Uterus (tissue), 4 donors: Measurements from ENCODE around the gene FAM171A2. TPM values are rescaled to one million over a fixed set of nuclear protein-coding genes. Genes with fewer than 3 reads are reported as not detected.

Experiments
- DNase-seq, 2 donors: peaks; one replicate each; pipeline ENCODE4 v3.0.0-alpha.2; 2019 to 2020
- H3K27ac ChIP-seq, 2 donors: fragments of 200-600 bp; sonication (generic); 1 replicate in 1 of 2; 2 replicates in 1 of 2; pipeline ENCODE4 v1.5.1; 2016 to 2018
- H3K27me3 ChIP-seq, 2 donors: fragments of 200-600 bp; sonication (generic); one replicate each; pipeline ENCODE4 v1.5.1; 2018 to 2019; ENCODE audit warnings: control low read depth in 1 of 2
- H3K36me3 ChIP-seq, 2 donors: fragments of 200-600 bp; sonication (generic); one replicate each; pipeline ENCODE4 v1.5.1; 2019; ENCODE audit warnings: control low read depth in 1 of 2
- H3K4me1 ChIP-seq, 2 donors: fragments of 200-600 bp; sonication (generic); one replicate each; pipeline ENCODE4 v1.5.1; 2018 to 2019; ENCODE audit warnings: control low read depth in 1 of 2
- H3K4me3 ChIP-seq, 2 donors: fragments of 200-600 bp; sonication (generic); 1 replicate in 1 of 2; 2 replicates in 1 of 2; pipeline ENCODE4 v1.5.1; 2018 to 2019; ENCODE audit warnings: mild to moderate bottlenecking in 1 of 2
- H3K9me3 ChIP-seq, 2 donors: fragments of 200-600 bp; sonication (generic); one replicate each; pipeline ENCODE4 v1.5.1; 2019; ENCODE audit warnings: control low read depth in 1 of 2
- POLR2A ChIP-seq, 2 donors: fragments of 450-650 bp; IDR thresholded peaks; one replicate each; pipeline ENCODE4 v1.6.1; 2016; ENCODE audit warnings: antibody characterized with exemption in 2 of 2, mild to moderate bottlenecking in 1 of 2, moderate library complexity in 1 of 2
- intact Hi-C: fragments of 100-400 bp; cut with DNase I; formaldehyde crosslinking; loops from one replicate; pipeline ENCODE4 v1.15.1; 2023; ENCODE audit warnings: low total_unique reads
- total RNA-seq, 4 donors: library from RNA; depleted of rRNA in 3 of 4; stranded (reverse); fragments of >200 nt in 3 of 4; gene quantifications; one replicate each; pipeline versions ENCODE4 v1.1.0 to v1.2.4, GENCODE V29; 2014 to 2023
- TF ChIP-seq, protein P1 (sequence below), 4 experiments: fragments of 200-600 bp in 2 of 4; fragments of 450-650 bp in 2 of 4; sonication (generic) in 2 of 4; IDR thresholded peaks; one replicate each; pipeline ENCODE4 v1.5.1; 2016 to 2019; ENCODE audit warnings: antibody characterized with exemption in 4 of 4, mild to moderate bottlenecking in 2 of 4, moderate library complexity in 1 of 4
- donor health status: DM: yes; HTN: yes; CAD: no.

FAM171A2 gene
- total RNA-seq, 4 donors from 2014 or later = 0.77 to 32.1 (median 14.2) TPM

DNA sequence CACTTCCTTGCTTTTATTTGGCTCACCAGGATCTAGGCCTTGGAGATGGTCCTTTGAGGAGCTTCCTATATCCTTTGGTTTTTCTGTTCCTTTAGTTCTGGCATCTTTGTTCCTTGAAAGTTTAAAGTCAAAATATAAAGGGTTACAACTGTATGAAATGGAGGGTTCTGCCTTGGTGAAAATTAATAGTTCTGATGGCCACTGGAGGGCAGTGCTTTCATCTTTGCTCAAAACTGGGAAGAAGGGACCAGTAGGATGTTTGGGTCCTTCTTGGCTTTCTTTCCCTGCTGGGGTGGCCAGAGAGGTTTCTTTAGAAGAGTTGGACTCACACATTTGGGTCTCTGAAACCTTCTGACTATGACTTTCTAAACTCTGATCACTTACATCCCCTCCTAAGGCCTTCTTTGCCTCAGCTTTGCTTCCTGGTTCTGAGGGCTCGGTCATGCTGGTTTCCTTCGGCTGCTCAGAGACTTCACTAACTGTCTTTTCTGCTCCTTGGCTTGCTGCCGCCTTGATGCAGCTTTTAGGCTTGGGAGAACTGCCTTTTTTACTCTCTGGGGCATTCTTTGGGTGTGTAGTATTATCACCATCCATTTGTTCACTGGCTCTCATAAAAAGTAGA lies 36.7 kb upstream of the FAM171A2 start:
- H3K4me1 ChIP-seq = no peaks in the 10 kb centered on the region
- H3K27ac ChIP-seq = no peak overlapping the region
- H3K4me3 ChIP-seq = no peak overlapping the region
- no peaks in the 10 kb centered on the region for H3K9me3 ChIP-seq
- no peaks in the 10 kb centered on the region for H3K27me3 ChIP-seq
- no peak for DNase-seq
- TF ChIP-seq, protein P1, sequence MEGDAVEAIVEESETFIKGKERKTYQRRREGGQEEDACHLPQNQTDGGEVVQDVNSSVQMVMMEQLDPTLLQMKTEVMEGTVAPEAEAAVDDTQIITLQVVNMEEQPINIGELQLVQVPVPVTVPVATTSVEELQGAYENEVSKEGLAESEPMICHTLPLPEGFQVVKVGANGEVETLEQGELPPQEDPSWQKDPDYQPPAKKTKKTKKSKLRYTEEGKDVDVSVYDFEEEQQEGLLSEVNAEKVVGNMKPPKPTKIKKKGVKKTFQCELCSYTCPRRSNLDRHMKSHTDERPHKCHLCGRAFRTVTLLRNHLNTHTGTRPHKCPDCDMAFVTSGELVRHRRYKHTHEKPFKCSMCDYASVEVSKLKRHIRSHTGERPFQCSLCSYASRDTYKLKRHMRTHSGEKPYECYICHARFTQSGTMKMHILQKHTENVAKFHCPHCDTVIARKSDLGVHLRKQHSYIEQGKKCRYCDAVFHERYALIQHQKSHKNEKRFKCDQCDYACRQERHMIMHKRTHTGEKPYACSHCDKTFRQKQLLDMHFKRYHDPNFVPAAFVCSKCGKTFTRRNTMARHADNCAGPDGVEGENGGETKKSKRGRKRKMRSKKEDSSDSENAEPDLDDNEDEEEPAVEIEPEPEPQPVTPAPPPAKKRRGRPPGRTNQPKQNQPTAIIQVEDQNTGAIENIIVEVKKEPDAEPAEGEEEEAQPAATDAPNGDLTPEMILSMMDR (IDR thresholded peaks at IDR 0.05) = peak in 3 of 4 experiments; percentile 12 to 23 (median 15)
- TF ChIP-seq POLR2A (IDR thresholded peaks at IDR 0.05) = no peak
- intact Hi-C loops = no loop called here
- H3K36me3 ChIP-seq = no peaks in the 10 kb centered on the region

DNA sequence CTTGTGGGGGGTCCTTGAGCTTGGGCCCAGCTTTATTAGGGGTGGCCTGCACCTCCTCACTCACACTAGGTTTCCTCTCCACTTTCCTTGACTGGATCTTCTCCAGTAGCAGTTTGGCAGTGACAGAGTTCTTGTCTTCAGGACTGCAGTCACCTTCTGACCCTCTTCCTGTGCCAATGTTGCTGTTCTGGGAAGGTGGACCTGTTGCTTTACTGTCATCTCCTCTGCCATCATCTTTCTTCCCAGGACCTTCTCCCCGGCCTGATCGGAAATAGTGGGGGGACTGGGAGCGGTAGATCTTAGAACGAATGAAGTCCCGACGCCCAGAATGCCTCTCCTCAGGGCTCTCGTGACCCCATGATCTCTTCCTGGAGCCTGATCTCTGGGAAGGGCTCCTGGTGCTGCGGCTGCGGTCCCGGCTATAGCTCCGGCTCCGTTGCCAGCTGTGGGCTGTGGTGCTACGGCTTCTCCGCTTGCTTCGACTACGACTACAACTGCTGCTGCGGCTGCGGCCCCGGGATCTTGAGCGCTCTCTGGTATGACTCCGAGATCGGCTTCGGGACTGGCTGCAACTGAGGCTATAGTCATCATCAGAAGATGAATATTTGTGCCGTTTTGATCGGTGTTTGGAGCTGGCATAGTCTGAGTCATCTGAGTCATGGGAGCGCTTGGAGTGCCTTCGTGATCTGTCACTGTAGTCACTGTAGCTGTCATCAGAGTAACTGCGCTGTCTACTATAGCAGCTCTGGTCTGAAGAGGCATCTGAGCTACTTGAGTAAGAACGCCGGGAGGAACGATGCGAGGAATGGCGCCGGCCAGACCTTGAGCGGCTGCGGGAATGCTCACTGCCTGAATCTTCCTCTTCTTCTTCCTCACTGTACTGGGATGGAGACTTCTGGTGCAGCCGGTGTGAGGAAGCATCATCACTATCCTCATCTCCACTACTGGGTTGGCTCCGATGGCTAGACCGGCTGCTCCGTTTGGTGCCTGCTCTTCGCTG lies 35.3 kb upstream of the FAM171A2 start:
- DNase-seq = no peak
- intact Hi-C loops = no loop called here

DNA sequence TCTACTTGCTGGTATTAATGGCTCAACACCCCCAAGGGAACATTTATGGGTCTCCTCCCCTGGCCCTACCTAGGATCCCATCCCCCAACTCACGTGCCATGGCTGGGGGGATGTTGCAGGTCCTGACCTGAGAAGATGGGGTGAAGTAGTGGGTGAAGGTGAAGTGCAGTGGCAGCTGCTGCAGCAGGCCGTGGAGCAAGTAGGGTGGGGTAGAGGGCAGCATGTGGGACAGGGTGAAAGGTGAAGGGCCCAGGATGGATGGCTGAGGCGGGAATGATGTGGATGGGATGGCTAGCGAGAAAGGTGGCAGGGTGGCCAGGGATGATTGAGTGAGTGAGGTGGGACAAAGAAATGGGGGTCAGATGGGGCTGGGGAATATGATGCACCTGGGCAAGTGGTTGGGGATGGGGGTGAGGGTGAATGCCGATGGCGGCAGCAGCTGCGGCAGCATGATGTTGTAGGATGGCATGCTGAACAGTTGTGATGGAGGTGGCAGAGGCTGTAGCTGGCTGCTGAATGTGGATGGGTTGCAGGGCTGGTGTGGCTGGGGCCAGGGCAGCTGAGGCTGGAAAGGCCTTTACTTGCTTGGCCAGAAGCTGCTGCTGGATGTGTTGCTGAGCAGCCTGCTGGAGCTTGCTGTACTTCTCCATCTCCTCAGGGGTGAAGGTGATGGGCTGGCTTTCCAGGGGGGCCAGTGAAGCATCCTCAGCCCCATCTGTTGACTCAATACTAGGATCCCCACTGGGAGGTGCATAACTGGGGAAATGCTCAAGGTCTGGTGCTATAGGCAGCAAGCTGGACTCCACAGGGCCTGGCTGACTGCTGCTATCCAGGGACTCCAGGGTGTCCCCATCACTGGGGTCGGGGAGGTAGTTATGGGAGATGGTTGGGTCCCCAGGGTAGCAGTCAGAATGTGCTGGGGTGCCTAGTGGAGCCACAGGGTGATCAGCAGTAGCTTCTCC lies 34.1 kb upstream of the FAM171A2 start:
- Histone ChIP-seq H3K27me3 (no peaks in the 10 kb centered on the region), H3K4me1 (no peaks in the 10 kb centered on the region), H3K4me3 (no peak overlapping the region), H3K27ac (no peak overlapping the region), H3K36me3 (no peaks in the 10 kb centered on the region), H3K9me3 (no peaks in the 10 kb centered on the region)
- intact Hi-C loops = no loop called here
- TF ChIP-seq POLR2A (IDR thresholded peaks at IDR 0.05) = no peak
- TF ChIP-seq, protein P1 (IDR thresholded peaks at IDR 0.05) = no peak
- DNase-seq = no peak

More for the DNA sequence above, 35.3 kb upstream of the FAM171A2 start:
- Histone ChIP-seq H3K36me3 (no peaks in the 10 kb centered on the region), H3K4me1 (no peaks in the 10 kb centered on the region), H3K9me3 (no peaks in the 10 kb centered on the region), H3K27ac (no peak overlapping the region), H3K27me3 (no peaks in the 10 kb centered on the region), H3K4me3 (no peak overlapping the region)
- TF ChIP-seq POLR2A (IDR thresholded peaks at IDR 0.05) = no peak
- TF ChIP-seq, protein P1 (IDR thresholded peaks at IDR 0.05) = no peak

DNA sequence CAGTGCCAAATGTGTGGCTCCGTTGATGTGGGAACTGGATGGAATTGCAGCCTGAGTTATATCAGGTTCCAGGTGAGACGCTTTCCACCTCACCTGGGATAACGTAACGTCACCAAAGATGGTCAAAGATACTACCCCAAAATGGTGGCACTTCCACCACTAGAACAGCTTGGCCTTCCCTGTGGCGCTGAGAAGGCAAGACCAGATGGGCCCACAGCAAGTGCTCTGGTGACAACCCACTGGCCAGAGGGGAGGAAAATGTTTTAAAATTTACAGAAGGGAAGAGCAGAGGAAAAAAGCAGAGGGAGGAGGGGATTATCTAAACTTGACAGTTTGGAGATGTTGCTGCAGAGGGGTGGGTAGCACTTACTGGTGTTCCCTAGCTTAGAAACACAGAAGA lies 33.3 kb upstream of the FAM171A2 start:
- intact Hi-C loops = no loop called here
- Histone ChIP-seq H3K4me1 (no peaks in the 10 kb centered on the region), H3K27ac (no peak overlapping the region), H3K27me3 (no peaks in the 10 kb centered on the region), H3K4me3 (no peak overlapping the region), H3K9me3 (no peaks in the 10 kb centered on the region), H3K36me3 (no peaks in the 10 kb centered on the region)
- DNase-seq = no peak
- TF ChIP-seq POLR2A (IDR thresholded peaks at IDR 0.05) = no peak
- TF ChIP-seq, protein P1 (IDR thresholded peaks at IDR 0.05) = no peak
